PC-9 (cell line): ENCODE measurements around the gene LAYN.

Source experiments
- EZH2 ChIP-seq: fragments of 200-600 bp; sonication (generic); IDR thresholded peaks from 2 replicates; pipeline ENCODE4 v1.8.0; 2017; ENCODE audit warnings: antibody characterized with exemption, low read depth
- TF ChIP-seq, protein P1 (sequence below): fragments of 200-600 bp; sonication (generic); conservative IDR thresholded peaks from 2 replicates; pipeline ENCODE4 v1.6.1; 2017; ENCODE audit warnings: mixed run types, antibody characterized with exemption, mild to moderate bottlenecking, moderate library complexity

DNA sequence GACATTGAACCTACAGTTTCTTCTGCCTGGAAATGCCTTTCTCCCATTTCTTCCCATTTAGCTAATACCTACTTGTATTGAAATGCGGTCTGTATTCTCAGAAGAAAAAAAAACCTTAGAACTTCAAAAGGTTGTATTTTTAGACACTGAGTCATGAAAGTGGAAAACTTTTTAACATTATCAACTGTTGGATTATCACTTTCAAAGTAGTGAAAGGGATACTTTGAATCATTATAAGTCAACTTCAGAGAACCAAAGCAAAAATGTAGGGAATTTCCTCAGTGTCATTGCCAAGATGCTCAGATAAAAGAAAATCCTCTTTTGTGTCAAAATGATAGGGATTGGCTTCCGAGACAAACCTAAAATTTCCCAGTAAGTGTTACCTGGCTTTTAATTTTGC lies 19.4 kb upstream of the LAYN start:
- no peak for TF ChIP-seq EZH2
- TF ChIP-seq, protein P1, sequence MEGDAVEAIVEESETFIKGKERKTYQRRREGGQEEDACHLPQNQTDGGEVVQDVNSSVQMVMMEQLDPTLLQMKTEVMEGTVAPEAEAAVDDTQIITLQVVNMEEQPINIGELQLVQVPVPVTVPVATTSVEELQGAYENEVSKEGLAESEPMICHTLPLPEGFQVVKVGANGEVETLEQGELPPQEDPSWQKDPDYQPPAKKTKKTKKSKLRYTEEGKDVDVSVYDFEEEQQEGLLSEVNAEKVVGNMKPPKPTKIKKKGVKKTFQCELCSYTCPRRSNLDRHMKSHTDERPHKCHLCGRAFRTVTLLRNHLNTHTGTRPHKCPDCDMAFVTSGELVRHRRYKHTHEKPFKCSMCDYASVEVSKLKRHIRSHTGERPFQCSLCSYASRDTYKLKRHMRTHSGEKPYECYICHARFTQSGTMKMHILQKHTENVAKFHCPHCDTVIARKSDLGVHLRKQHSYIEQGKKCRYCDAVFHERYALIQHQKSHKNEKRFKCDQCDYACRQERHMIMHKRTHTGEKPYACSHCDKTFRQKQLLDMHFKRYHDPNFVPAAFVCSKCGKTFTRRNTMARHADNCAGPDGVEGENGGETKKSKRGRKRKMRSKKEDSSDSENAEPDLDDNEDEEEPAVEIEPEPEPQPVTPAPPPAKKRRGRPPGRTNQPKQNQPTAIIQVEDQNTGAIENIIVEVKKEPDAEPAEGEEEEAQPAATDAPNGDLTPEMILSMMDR: no peak
